A549 treated with CORT108297 at 1 μM for 4 hours (cell line): ENCODE measurements around the gene KRTAP7-1. TPM values are rescaled to one million over a fixed set of nuclear protein-coding genes. Genes with fewer than 3 reads are reported as not detected.

Source experiments
- total RNA-seq: library from RNA; stranded (reverse); fragments of 200-300 nt; extraction: Qiagen RNA extraction; gene quantifications from 5 replicates; pipeline ENCODE4 v1.2.3, GENCODE V29; 2022

The KRTAP7-1 gene, protein sequence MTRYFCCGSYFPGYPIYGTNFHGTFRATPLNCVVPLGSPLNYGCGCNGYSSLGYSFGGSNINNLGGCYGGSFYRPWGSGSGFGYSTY
- not detected in 5 replicates for total RNA-seq

DNA sequence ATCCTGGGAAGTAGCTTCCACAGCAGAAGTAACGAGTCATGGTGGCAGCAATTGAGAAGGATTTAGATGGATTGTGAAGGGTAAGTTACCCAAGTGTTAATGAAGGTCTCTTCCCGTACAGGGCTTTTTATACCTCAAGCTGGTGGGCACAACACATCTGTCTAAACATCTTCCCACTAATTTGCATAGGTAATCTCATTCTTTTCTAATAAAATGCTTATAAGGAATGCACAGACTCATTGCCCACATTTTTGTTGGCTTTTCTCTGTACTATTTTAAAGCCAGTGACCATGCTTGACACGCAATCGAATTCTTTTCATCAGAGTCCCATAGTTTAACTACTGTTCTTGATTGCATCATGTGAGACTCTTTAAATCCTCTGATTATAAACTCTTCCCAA, at the start of gene KRTAP7-1:
TSS of gene KRTAP7-1 (minus strand) at position 101 of the 400 bp plus-strand sequence. CDS start at position 40, 61 bp downstream.

DNA sequence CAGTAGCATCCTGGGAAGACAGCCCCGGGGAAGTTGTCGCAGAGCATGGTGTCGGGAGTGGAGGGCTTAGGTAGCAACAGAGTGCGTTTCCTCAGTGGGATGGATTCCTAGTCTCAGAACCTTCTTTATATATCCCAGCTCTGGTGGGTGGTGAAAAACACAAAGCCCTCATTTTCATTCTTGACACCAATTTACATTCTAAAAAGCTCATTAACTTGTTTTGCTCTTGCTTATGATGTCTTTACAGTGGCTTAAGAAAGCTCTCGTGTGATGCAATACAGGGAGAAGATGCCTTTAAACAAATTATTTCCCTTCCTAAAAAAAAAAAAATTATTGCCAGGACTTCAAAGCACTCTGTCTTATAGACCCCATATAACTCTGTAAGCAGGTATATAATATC, 16.4 kb downstream of the KRTAP7-1 start, which contains the start of gene KRTAP8-1:
TSS of gene KRTAP8-1 (minus strand) at position 101 of the 400 bp plus-strand sequence. CDS start at position 47, 54 bp downstream.

Other genes with a start within 250 kb of the KRTAP7-1 start
- gene KRTAP22-2, start 239.4 kb downstream of the KRTAP7-1 start, total RNA-seq = not detected in 5 replicates
- not detected in 5 replicates for gene KRTAP6-3, start 237.3 kb downstream of the KRTAP7-1 start, total RNA-seq
- gene KRTAP6-2, start 230.9 kb downstream of the KRTAP7-1 start, total RNA-seq = not detected in 5 replicates
- gene KRTAP22-1, start 228.7 kb downstream of the KRTAP7-1 start, total RNA-seq = not detected in 5 replicates
- gene KRTAP6-1, start 215.8 kb downstream of the KRTAP7-1 start, total RNA-seq = not detected in 5 replicates
- not detected in 5 replicates for gene KRTAP20-1, start 213.3 kb downstream of the KRTAP7-1 start, total RNA-seq
- gene KRTAP20-4, start 209.1 kb downstream of the KRTAP7-1 start, total RNA-seq = not detected in 5 replicates
- not detected in 5 replicates for gene KRTAP20-2, start 194.6 kb downstream of the KRTAP7-1 start, total RNA-seq
- not detected in 5 replicates for gene KRTAP20-3, start 186.9 kb downstream of the KRTAP7-1 start, total RNA-seq
- not detected in 5 replicates for gene KRTAP21-3, start 111.0 kb downstream of the KRTAP7-1 start, total RNA-seq
- not detected in 5 replicates for gene KRTAP21-2, start 82.5 kb downstream of the KRTAP7-1 start, total RNA-seq
- not detected in 5 replicates for gene KRTAP21-1, start 74.3 kb downstream of the KRTAP7-1 start, total RNA-seq
- gene KRTAP8-1, start 16.5 kb downstream of the KRTAP7-1 start, total RNA-seq = not detected in 5 replicates
- gene KRTAP11-1, start 51.8 kb upstream of the KRTAP7-1 start, total RNA-seq = not detected in 5 replicates
- not detected in 5 replicates for gene KRTAP19-8, start 208.7 kb upstream of the KRTAP7-1 start, total RNA-seq